ENCODE measurements around the gene ARID3C.

The ARID3C gene

GRCh38 chr9:34585946-34586669 is 42.8 kb downstream of the ARID3C start:
- H3K4me3 ChIP-seq (ENCODE audit: low read length): no peak overlapping the region
- no peaks in the 10 kb centered on the region for H3K9me3 ChIP-seq (ENCODE audit: control insufficient read depth, low read length)
- H3K36me3 ChIP-seq (ENCODE audit: control insufficient read depth, insufficient read depth, low read length): no peaks in the 10 kb centered on the region
- H3K27me3 ChIP-seq (ENCODE audit: control insufficient read depth, insufficient read depth, low read length): peaks cover 86% of the 10 kb centered on the region
- no peak overlapping the region for H3K9ac ChIP-seq (ENCODE audit: low read length)
- peaks cover 13% of the 10 kb centered on the region for H3K4me1 ChIP-seq (ENCODE audit: control insufficient read depth, insufficient read depth, low read length)

- peaks cover 86% of the 10 kb centered on the region for H3K27me3 ChIP-seq (ENCODE audit: control insufficient read depth, insufficient read depth, low read length)
Measured at GRCh38 chr9:34584970-34585369, 43.9 kb downstream of the ARID3C start.

GRCh38 chr9:34582787-34583186 is 46.1 kb downstream of the ARID3C start:
- peaks cover 87% of the 10 kb centered on the region for H3K27me3 ChIP-seq (ENCODE audit: control insufficient read depth, insufficient read depth, low read length)
- no peak overlapping the region for H3K9ac ChIP-seq (ENCODE audit: low read length)
- no peaks in the 10 kb centered on the region for H3K9me3 ChIP-seq (ENCODE audit: control insufficient read depth, low read length)
- peaks cover 6% of the 10 kb centered on the region for H3K4me1 ChIP-seq (ENCODE audit: control insufficient read depth, insufficient read depth, low read length)
- H3K36me3 ChIP-seq (ENCODE audit: control insufficient read depth, insufficient read depth, low read length): no peaks in the 10 kb centered on the region
- H3K4me3 ChIP-seq (ENCODE audit: low read length): no peak overlapping the region

More at GRCh38 chr9:34584970-34585369, 43.9 kb downstream of the ARID3C start:
- Histone ChIP-seq H3K4me1 (ENCODE audit: control insufficient read depth, insufficient read depth, low read length) (peaks cover 1% of the 10 kb centered on the region), H3K4me3 (ENCODE audit: low read length) (no peak overlapping the region), H3K36me3 (ENCODE audit: control insufficient read depth, insufficient read depth, low read length) (no peaks in the 10 kb centered on the region), H3K9me3 (ENCODE audit: control insufficient read depth, low read length) (no peaks in the 10 kb centered on the region), H3K9ac (ENCODE audit: low read length) (no peak overlapping the region)

DNA sequence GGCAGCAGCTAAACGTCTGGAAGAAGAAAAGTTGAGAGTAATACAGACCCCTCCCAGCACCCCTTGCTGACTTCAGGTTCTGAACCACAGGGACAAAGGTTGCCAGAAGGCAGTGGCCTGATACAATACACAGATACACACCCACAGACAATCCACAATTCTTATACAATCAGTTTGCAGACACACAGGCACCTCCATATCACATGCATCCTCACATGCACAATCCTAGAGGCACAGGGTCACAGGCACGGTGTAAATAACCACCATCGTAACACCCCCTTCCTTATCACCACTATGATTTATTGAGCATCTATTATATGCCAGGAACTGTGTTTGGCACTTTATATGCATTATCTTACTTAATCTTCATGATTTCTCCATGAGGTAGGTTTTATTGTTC is 47.5 kb downstream of the ARID3C start:
- no peak overlapping the region for H3K9ac ChIP-seq (ENCODE audit: low read length)
- no peaks in the 10 kb centered on the region for H3K9me3 ChIP-seq (ENCODE audit: control insufficient read depth, low read length)
- H3K27me3 ChIP-seq (ENCODE audit: control insufficient read depth, insufficient read depth, low read length): peaks cover 87% of the 10 kb centered on the region
- H3K36me3 ChIP-seq (ENCODE audit: control insufficient read depth, insufficient read depth, low read length): no peaks in the 10 kb centered on the region
- peaks cover 6% of the 10 kb centered on the region for H3K4me1 ChIP-seq (ENCODE audit: control insufficient read depth, insufficient read depth, low read length)
- H3K4me3 ChIP-seq (ENCODE audit: low read length): no peak overlapping the region

DNA sequence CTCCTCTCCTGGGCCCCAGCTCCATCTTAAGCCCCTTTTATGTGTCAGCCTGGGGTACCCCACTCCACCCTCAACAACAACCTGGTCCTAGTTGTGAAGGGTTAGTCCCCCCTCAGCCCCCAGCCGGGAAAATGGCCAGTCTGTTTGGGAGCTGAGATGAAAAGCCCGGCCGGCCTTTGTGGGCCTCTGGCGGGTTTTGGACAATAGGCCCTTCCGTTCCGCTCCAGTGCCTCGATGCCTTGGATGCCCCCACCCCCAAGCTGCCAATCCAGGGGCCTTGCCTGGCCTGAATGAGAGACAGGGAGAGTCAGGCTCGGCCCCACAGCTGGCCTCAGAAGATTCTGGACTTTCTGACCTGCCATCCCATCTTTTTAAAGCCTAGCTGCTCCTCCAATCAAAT is 48.5 kb downstream of the ARID3C start:
- Histone ChIP-seq H3K27me3 (ENCODE audit: control insufficient read depth, insufficient read depth, low read length) (peaks cover 85% of the 10 kb centered on the region), H3K9me3 (ENCODE audit: control insufficient read depth, low read length) (no peaks in the 10 kb centered on the region), H3K4me1 (ENCODE audit: control insufficient read depth, insufficient read depth, low read length) (peaks cover 6% of the 10 kb centered on the region), H3K36me3 (ENCODE audit: control insufficient read depth, insufficient read depth, low read length) (no peaks in the 10 kb centered on the region), H3K9ac (ENCODE audit: low read length) (no peak overlapping the region), H3K4me3 (ENCODE audit: low read length) (no peak overlapping the region)

DNA sequence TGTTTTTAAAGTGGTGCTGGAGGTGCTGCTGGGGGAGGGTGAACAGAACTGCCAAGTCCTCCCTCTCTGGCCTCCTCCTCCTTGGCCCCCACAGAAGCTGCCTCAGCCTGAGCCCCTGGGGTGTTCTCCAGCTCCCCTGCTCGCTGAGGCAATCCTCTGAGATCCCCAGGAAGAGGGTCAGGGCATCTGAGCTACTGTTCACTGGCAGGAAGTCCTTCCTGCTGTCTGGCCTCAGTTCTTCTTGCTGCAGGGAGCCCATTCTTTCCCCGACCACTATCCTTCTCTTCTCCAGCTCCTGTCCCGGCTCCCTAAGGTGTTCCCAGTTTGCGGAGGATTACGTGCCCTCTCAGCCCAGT is 49.1 kb downstream of the ARID3C start:
- Histone ChIP-seq H3K27me3 (ENCODE audit: control insufficient read depth, insufficient read depth, low read length) (peaks cover 85% of the 10 kb centered on the region), H3K4me3 (ENCODE audit: low read length) (no peak overlapping the region), H3K9me3 (ENCODE audit: control insufficient read depth, low read length) (no peaks in the 10 kb centered on the region), H3K36me3 (ENCODE audit: control insufficient read depth, insufficient read depth, low read length) (no peaks in the 10 kb centered on the region), H3K9ac (ENCODE audit: low read length) (no peak overlapping the region), H3K4me1 (ENCODE audit: control insufficient read depth, insufficient read depth, low read length) (peaks cover 6% of the 10 kb centered on the region)

GRCh38 chr9:34579104-34579807 is 49.6 kb downstream of the ARID3C start:
- H3K9me3 ChIP-seq (ENCODE audit: control insufficient read depth, low read length): no peaks in the 10 kb centered on the region
- peaks cover 85% of the 10 kb centered on the region for H3K27me3 ChIP-seq (ENCODE audit: control insufficient read depth, insufficient read depth, low read length)
- H3K4me1 ChIP-seq (ENCODE audit: control insufficient read depth, insufficient read depth, low read length): peaks cover 6% of the 10 kb centered on the region
- H3K36me3 ChIP-seq (ENCODE audit: control insufficient read depth, insufficient read depth, low read length): no peaks in the 10 kb centered on the region
- no peak overlapping the region for H3K9ac ChIP-seq (ENCODE audit: low read length)
- no peak overlapping the region for H3K4me3 ChIP-seq (ENCODE audit: low read length)

GRCh38 chr9:34578241-34579103 is 50.4 kb downstream of the ARID3C start:
- Histone ChIP-seq H3K9ac (ENCODE audit: low read length) (no peak overlapping the region), H3K4me3 (ENCODE audit: low read length) (no peak overlapping the region), H3K36me3 (ENCODE audit: control insufficient read depth, insufficient read depth, low read length) (no peaks in the 10 kb centered on the region), H3K4me1 (ENCODE audit: control insufficient read depth, insufficient read depth, low read length) (peaks cover 6% of the 10 kb centered on the region), H3K9me3 (ENCODE audit: control insufficient read depth, low read length) (no peaks in the 10 kb centered on the region), H3K27me3 (ENCODE audit: control insufficient read depth, insufficient read depth, low read length) (peaks cover 77% of the 10 kb centered on the region)

DNA sequence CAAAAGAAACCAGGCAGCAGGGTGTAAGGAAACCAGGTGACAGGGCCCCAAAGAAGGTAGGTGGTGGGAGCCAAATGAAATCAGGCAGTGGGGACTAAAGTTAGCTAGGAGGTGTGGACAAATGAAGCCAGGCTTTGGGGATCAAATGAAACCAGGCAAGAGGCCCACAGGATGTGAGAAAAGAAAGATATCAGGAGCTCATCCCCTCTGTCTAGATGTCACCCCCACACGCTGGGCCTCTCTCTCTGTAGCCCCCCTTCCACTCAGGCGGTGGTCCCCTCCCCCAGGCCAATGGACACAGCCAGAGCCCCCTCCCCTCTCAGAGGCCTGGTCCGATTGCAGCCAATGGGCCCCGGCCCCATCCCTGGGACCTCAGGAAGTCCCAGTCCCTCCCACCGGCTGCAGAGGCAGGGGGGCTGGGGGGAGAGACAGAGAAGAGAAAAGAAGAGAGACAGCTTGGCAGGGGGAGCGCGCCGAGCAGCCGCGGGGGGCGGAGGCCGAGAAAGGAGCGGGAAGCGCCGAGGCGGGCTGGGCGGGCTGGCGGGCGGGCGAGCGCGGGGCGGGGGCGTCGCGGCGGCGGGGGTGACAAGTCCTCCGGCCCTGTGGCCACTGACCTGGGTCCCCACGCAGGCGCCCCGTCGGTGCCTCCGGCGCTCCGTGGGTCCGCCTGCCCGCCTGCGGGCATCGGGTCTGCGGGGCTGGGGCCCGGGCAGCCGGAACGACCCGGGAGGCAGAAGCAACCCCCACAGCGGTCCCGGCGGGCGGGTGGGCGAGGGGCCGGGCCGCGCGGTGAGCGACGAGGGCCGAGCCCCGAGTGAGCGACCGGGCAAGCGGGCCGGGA is 51.2 kb downstream of the ARID3C start:
- Histone ChIP-seq H3K27me3 (ENCODE audit: control insufficient read depth, insufficient read depth, low read length) (peaks cover 71% of the 10 kb centered on the region), H3K9me3 (ENCODE audit: control insufficient read depth, low read length) (no peaks in the 10 kb centered on the region), H3K36me3 (ENCODE audit: control insufficient read depth, insufficient read depth, low read length) (no peaks in the 10 kb centered on the region), H3K9ac (ENCODE audit: low read length) (no peak overlapping the region), H3K4me1 (ENCODE audit: control insufficient read depth, insufficient read depth, low read length) (peaks cover 6% of the 10 kb centered on the region), H3K4me3 (ENCODE audit: low read length) (no peak overlapping the region)

- peaks cover 12% of the 10 kb centered on the region for H3K4me1 ChIP-seq (ENCODE audit: control insufficient read depth, insufficient read depth, low read length)
- H3K27me3 ChIP-seq (ENCODE audit: control insufficient read depth, insufficient read depth, low read length): peaks cover 65% of the 10 kb centered on the region
- no peak overlapping the region for H3K9ac ChIP-seq (ENCODE audit: low read length)
Measured at GRCh38 chr9:34576597-34577399, 52.1 kb downstream of the ARID3C start.

More at GRCh38 chr9:34576597-34577399, 52.1 kb downstream of the ARID3C start:
- no peak overlapping the region for H3K4me3 ChIP-seq (ENCODE audit: low read length)
- no peaks in the 10 kb centered on the region for H3K36me3 ChIP-seq (ENCODE audit: control insufficient read depth, insufficient read depth, low read length)
- H3K9me3 ChIP-seq (ENCODE audit: control insufficient read depth, low read length): no peaks in the 10 kb centered on the region
